Measurements from ENCODE around the gene EFNA5.

EFNA5 gene

DNA sequence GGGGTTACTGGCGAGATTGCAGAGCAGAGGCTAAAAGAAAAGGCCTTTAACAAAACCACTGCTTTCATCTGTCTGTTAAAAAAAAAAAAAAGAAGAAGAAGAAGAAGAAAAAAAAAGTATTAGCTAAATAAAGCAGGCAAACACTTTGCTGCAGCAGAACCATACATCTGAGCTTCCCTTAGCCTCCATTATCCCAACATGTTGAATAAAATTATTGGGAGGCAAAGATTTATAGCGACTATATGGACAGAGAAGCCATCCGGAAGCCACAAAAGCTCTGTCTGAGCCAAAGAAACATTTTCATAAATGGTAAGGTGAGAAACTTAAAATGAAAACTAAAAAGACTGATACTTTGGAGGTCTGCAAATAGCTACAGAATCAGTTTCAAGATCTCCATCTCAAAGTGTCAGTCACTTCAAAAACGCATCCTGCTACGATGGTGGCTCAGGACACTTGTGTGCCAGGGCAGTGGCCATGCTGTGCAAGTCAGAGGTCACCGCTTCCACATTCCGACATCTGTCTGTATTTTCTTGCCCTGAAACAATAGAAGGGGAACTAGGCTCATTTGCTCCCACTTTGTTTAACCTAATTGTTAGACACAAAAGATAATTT, 9.6 kb downstream of the EFNA5 start:
- TF ChIP-seq MYC (IDR thresholded peaks at IDR 0.05; ENCODE audit: low read depth, low read length): no peak
- TF ChIP-seq, protein P1, sequence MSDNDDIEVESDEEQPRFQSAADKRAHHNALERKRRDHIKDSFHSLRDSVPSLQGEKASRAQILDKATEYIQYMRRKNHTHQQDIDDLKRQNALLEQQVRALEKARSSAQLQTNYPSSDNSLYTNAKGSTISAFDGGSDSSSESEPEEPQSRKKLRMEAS (IDR thresholded peaks at IDR 0.05; ENCODE audit: low read depth, low read length): no peak
- no peak for TF ChIP-seq POLR2A (IDR thresholded peaks at IDR 0.05; ENCODE audit: extremely low read depth, insufficient read length)
- TF ChIP-seq, protein P2, sequence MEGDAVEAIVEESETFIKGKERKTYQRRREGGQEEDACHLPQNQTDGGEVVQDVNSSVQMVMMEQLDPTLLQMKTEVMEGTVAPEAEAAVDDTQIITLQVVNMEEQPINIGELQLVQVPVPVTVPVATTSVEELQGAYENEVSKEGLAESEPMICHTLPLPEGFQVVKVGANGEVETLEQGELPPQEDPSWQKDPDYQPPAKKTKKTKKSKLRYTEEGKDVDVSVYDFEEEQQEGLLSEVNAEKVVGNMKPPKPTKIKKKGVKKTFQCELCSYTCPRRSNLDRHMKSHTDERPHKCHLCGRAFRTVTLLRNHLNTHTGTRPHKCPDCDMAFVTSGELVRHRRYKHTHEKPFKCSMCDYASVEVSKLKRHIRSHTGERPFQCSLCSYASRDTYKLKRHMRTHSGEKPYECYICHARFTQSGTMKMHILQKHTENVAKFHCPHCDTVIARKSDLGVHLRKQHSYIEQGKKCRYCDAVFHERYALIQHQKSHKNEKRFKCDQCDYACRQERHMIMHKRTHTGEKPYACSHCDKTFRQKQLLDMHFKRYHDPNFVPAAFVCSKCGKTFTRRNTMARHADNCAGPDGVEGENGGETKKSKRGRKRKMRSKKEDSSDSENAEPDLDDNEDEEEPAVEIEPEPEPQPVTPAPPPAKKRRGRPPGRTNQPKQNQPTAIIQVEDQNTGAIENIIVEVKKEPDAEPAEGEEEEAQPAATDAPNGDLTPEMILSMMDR (IDR thresholded peaks at IDR 0.05; ENCODE audit: low read depth, low read length): no peak
- no peak for DNase-seq (ENCODE audit: low read depth)
- no peak overlapping the region for H3K4me3 ChIP-seq (ENCODE audit: low read depth, low read length)

DNA sequence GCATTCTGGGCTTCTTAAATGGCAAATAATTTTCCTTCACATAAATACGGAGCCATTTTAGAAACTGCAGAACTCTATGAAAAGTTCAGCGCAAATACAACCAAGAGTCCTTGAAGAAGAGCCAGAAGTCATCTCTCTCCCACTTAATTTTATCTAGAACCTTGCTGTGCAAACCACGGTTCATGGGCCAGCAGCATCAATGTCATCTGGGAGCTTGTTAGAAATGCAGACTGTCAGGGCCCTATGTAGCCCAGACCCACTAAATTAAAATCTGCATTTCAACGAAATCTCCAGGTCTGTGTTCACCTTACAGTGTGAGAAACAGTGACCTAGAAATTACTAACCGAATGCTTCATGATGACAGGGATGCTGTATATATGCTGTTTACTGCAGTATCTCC, 12.2 kb downstream of the EFNA5 start:
- H3K4me3 ChIP-seq (ENCODE audit: low read depth, low read length): no peak overlapping the region
- no peak for DNase-seq (ENCODE audit: low read depth)
- TF ChIP-seq POLR2A (IDR thresholded peaks at IDR 0.05; ENCODE audit: extremely low read depth, insufficient read length) (no peak), MYC (IDR thresholded peaks at IDR 0.05; ENCODE audit: low read depth, low read length) (no peak)
- TF ChIP-seq, protein P1 (IDR thresholded peaks at IDR 0.05; ENCODE audit: low read depth, low read length): no peak
- TF ChIP-seq, protein P2 (IDR thresholded peaks at IDR 0.05; ENCODE audit: low read depth, low read length): no peak

DNA sequence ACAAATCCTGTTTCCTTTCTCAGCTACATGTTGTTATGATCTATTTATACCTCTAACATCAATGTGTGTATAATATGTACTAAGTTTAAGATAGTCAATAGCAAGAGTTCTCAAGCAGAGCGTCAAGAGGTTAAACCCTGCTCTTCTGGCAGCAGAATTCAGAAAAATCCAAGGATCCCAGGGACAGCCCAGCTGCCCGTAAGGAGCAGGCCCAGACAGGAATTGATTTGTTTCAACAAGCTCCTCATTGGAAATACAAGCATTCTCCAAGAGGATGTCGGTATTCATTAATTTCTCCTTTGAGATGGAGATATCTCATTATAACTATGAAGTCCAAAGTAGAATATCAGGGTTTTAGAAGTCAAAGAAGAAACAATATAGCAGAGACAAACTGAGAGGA, 14.9 kb downstream of the EFNA5 start:
- TF ChIP-seq, protein P2 (IDR thresholded peaks at IDR 0.05; ENCODE audit: low read depth, low read length): no peak
- TF ChIP-seq, protein P1 (IDR thresholded peaks at IDR 0.05; ENCODE audit: low read depth, low read length): no peak
- no peak for TF ChIP-seq MYC (IDR thresholded peaks at IDR 0.05; ENCODE audit: low read depth, low read length)
- TF ChIP-seq POLR2A (IDR thresholded peaks at IDR 0.05; ENCODE audit: extremely low read depth, insufficient read length): no peak
- H3K4me3 ChIP-seq (ENCODE audit: low read depth, low read length): no peak overlapping the region
- DNase-seq (ENCODE audit: low read depth): no peak

DNA sequence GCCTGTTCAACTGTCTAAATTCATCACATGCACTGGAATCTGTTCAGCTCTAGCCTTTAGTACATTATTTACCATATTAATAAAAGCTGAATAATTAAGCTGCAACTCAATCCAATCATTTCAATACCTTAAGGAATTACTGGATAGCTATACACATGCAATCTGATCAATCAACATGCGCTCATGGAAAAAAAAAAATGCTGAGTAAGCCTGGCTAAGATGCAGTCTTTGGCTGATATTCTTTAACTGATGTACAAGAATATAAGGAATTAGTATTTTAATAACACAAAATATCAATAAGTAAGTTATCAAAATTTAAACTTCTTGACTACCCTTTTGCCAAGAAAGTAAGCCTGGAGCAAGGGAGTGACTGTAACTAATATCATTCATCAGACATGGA, 15.9 kb downstream of the EFNA5 start:
- TF ChIP-seq, protein P1 (IDR thresholded peaks at IDR 0.05; ENCODE audit: low read depth, low read length): no peak
- TF ChIP-seq POLR2A (IDR thresholded peaks at IDR 0.05; ENCODE audit: extremely low read depth, insufficient read length) (no peak), MYC (IDR thresholded peaks at IDR 0.05; ENCODE audit: low read depth, low read length) (no peak)
- TF ChIP-seq, protein P2 (IDR thresholded peaks at IDR 0.05; ENCODE audit: low read depth, low read length): no peak
- no peak overlapping the region for H3K4me3 ChIP-seq (ENCODE audit: low read depth, low read length)
- no peak for DNase-seq (ENCODE audit: low read depth)

DNA sequence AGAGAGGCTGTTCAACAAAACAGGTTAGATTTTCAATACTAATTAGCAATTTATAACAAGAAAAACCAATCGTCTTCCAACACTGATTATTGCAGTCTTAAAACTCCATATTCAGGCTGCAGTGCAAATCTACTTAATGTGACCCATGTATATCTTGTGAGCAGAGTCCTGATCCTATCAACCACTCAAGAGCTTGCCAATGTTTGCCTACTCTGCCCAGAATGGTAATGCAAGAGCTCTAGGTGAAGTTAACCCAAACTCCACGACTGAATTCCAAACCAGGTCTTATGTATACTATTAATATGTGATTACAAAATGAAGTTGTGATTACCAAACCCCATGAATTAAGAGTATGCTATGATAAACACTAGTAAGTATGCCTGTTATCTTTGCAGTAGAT, 17.1 kb downstream of the EFNA5 start:
- no peak overlapping the region for H3K4me3 ChIP-seq (ENCODE audit: low read depth, low read length)
- DNase-seq (ENCODE audit: low read depth): no peak
- no peak for TF ChIP-seq POLR2A (IDR thresholded peaks at IDR 0.05; ENCODE audit: extremely low read depth, insufficient read length)
- no peak for TF ChIP-seq MYC (IDR thresholded peaks at IDR 0.05; ENCODE audit: low read depth, low read length)
- TF ChIP-seq, protein P2 (IDR thresholded peaks at IDR 0.05; ENCODE audit: low read depth, low read length): no peak
- TF ChIP-seq, protein P1 (IDR thresholded peaks at IDR 0.05; ENCODE audit: low read depth, low read length): no peak

Measured in NB4 (cell line).